GM12878 (cell line): Measurements from ENCODE around the gene SERPINE1. TPM values are rescaled to one million over a fixed set of nuclear protein-coding genes. Genes with fewer than 3 reads are reported as not detected.

ENCODE experiments used
- ATAC-seq: fragments of 200-7000 bp; cut with Tn5 transposase; 3 replicates; pipeline ENCODE4 v1.9.1; 2020; ENCODE audit warnings: mild to moderate bottlenecking, moderate library complexity
- BruUV-seq: library from RNA; stranded (reverse); fragments of 400-500 nt; replicated peaks from 2 replicates; lab custom pipeline; 2021; lab: Mats Ljungman, UMichigan
- CTCF ChIA-PET: fragments of 300-600 bp; sonication (Branson Sonifier 250); formaldehyde crosslinking; extraction: SDS; loops from one replicate; lab custom pipeline; 2021; ENCODE audit warnings: inconsistent platforms; lab: Yijun Ruan, JAX
- POLR2A ChIA-PET: fragments of 350-600 bp; formaldehyde crosslinking; extraction: SDS; loops from one replicate; lab custom pipeline; 2021; ENCODE audit warnings: inconsistent platforms; lab: Charles Lee
- RAD21 ChIA-PET: fragments of 300-600 bp; sonication (Branson Sonifier 250); formaldehyde crosslinking; loops from one replicate; lab custom pipeline; 2023; ENCODE audit warnings: antibody characterized with exemption; ENCODE audit not compliant: unreplicated experiment; lab: Charles Lee
- SMC1A ChIA-PET: fragments of 300-600 bp; sonication (Branson Sonifier 250); formaldehyde crosslinking; loops from one replicate; lab custom pipeline; 2023; ENCODE audit not compliant: unreplicated experiment, uncharacterized antibody; lab: Charles Lee
- DNase-seq: peaks from one replicate; pipeline ENCODE4 v3.0.0-alpha.2; 2011; ENCODE audit warnings: low read depth, low spot score
- FAIRE-seq: peaks from 3 replicates; lab custom pipeline; 2011; peaks lifted over from hg19 to GRCh38; lab: Jason Lieb, UNC
- H2AFZ ChIP-seq: 2 replicates; pipeline ENCODE4 v1.6.0; 2011; ENCODE audit warnings: low read depth, low read length, control low read depth; ENCODE audit not compliant: control insufficient read depth
- H3K27ac ChIP-seq: 2 replicates; pipeline ENCODE4 v1.5.1; 2011; ENCODE audit warnings: control low read depth; ENCODE audit not compliant: control insufficient read depth, insufficient read depth
- H3K27me3 ChIP-seq, 2 experiments: replicated peaks in 1 of 2; 2 replicates each; pipeline versions ENCODE4 v1.6.0 to v1.6.1; 2011; ENCODE audit warnings: low read length in 1 of 2; ENCODE audit not compliant: control insufficient read depth in 2 of 2, insufficient read depth in 2 of 2
- H3K36me3 ChIP-seq, 2 experiments: 2 replicates each; pipeline ENCODE4 v1.5.1; 2011; ENCODE audit warnings: low read length in 1 of 2; ENCODE audit not compliant: control insufficient read depth in 2 of 2, insufficient read depth in 2 of 2
- H3K4me1 ChIP-seq: 2 replicates; pipeline ENCODE4 v1.6.1; 2011; ENCODE audit warnings: mild to moderate bottlenecking, low read length, moderate library complexity, mixed read lengths; ENCODE audit not compliant: control insufficient read depth, insufficient read depth
- H3K4me2 ChIP-seq: 2 replicates; pipeline ENCODE4 v1.6.0; 2011; ENCODE audit warnings: control low read depth; ENCODE audit not compliant: control insufficient read depth, insufficient read depth
- H3K4me3 ChIP-seq: fragments of 200-600 bp; sonication (generic); 2 replicates; pipeline ENCODE4 v1.5.1; 2016
- H3K79me2 ChIP-seq: 2 replicates; pipeline ENCODE4 v1.6.0; 2011; ENCODE audit warnings: low read length; ENCODE audit not compliant: control insufficient read depth, insufficient read depth
- H3K9ac ChIP-seq: 2 replicates; pipeline ENCODE4 v1.8.0; 2011; ENCODE audit warnings: low read length, control low read depth, mixed read lengths; ENCODE audit not compliant: control insufficient read depth, insufficient read depth
- H3K9me3 ChIP-seq: replicated peaks from 3 replicates; pipeline ENCODE4 v1.5.1; 2011; ENCODE audit warnings: mild to moderate bottlenecking, low read length; ENCODE audit not compliant: control insufficient read depth, insufficient read depth
- H4K20me1 ChIP-seq: 2 replicates; pipeline ENCODE4 v1.6.0; 2011; ENCODE audit not compliant: control insufficient read depth, insufficient read depth
- BCL11A ChIP-seq: IDR thresholded peaks from 2 replicates; pipeline ENCODE4 v1.6.1; 2011; ENCODE audit warnings: low read depth, low read length
- EGR1 ChIP-seq, 2 experiments: IDR thresholded peaks; 1 replicate in 1 of 2; 2 replicates in 1 of 2; pipeline ENCODE4 v1.6.1; 2011 to 2012; ENCODE audit warnings: low read depth in 2 of 2, low read length in 2 of 2, borderline replicate concordance in 1 of 2, mild to moderate bottlenecking in 1 of 2, moderate library complexity in 1 of 2
- IRF4 ChIP-seq: IDR thresholded peaks from 2 replicates; pipeline ENCODE4 v1.6.1; 2011; ENCODE audit warnings: low read depth, low read length
- KAT2A ChIP-seq: conservative IDR thresholded peaks from 2 replicates; pipeline ENCODE4 v1.6.1; 2011; ENCODE audit warnings: low read depth, low read length; ENCODE audit not compliant: control insufficient read depth
- MAX ChIP-seq: IDR thresholded peaks from 2 replicates; pipeline ENCODE4 v1.6.1; 2012; ENCODE audit warnings: low read depth, low read length, improper control_type of control experiment
- MEF2A ChIP-seq: IDR thresholded peaks from 2 replicates; pipeline ENCODE4 v1.6.1; 2011; ENCODE audit warnings: low read depth, mild to moderate bottlenecking, low read length, moderate library complexity; ENCODE audit not compliant: insufficient read depth
- MXI1 ChIP-seq: fragments of 150-350 bp; IDR thresholded peaks from 2 replicates; pipeline ENCODE4 v1.6.1; 2011; ENCODE audit warnings: low read depth, mild to moderate bottlenecking, inconsistent platforms, low read length, improper control_type of control experiment
- NRF1 ChIP-seq: conservative IDR thresholded peaks from 2 replicates; pipeline ENCODE4 v1.6.1; 2011; ENCODE audit warnings: mild to moderate bottlenecking, low read depth, low read length, improper control_type of control experiment
- PAX8 ChIP-seq: fragments of 450-650 bp; IDR thresholded peaks from 2 replicates; pipeline ENCODE4 v1.6.1; 2017; ENCODE audit warnings: mild to moderate bottlenecking, moderate library complexity
- RAD21 ChIP-seq: IDR thresholded peaks from 2 replicates; pipeline ENCODE4 v1.6.1; 2011; ENCODE audit warnings: mild to moderate bottlenecking, low read depth, low read length, moderate library complexity; ENCODE audit not compliant: insufficient read depth
- RAD51 ChIP-seq: fragments of 450-650 bp; IDR thresholded peaks from 2 replicates; pipeline ENCODE4 v1.6.1; 2016; ENCODE audit warnings: moderate library complexity, mild to moderate bottlenecking, inconsistent platforms
- RELA ChIP-seq: fragments of 450-650 bp; IDR thresholded peaks from 2 replicates; pipeline ENCODE4 v1.8.0; 2014; ENCODE audit warnings: borderline replicate concordance; ENCODE audit not compliant: partially characterized antibody
- RELB ChIP-seq: fragments of 450-650 bp; IDR thresholded peaks from 2 replicates; pipeline ENCODE4 v1.6.1; 2017; ENCODE audit warnings: low read depth, mild to moderate bottlenecking, moderate library complexity
- SIN3A ChIP-seq: IDR thresholded peaks from 2 replicates; pipeline ENCODE4 v1.6.1; 2012; ENCODE audit warnings: low read depth, low read length, improper control_type of control experiment
- SMC3 ChIP-seq: IDR thresholded peaks from 2 replicates; pipeline ENCODE4 v1.6.1; 2011; ENCODE audit warnings: low read length, improper control_type of control experiment, borderline replicate concordance
- SPI1 ChIP-seq: IDR thresholded peaks from 2 replicates; pipeline ENCODE4 v1.6.1; 2011; ENCODE audit warnings: low read depth, mild to moderate bottlenecking, low read length, moderate library complexity, borderline replicate concordance; ENCODE audit not compliant: insufficient read depth
- USF1 ChIP-seq: IDR thresholded peaks from 2 replicates; pipeline ENCODE4 v1.6.1; 2011; ENCODE audit warnings: borderline replicate concordance, low read depth, mild to moderate bottlenecking, moderate library complexity, mixed read lengths, low read length; ENCODE audit not compliant: insufficient read depth; ENCODE audit errors: extremely low read length
- ZZZ3 ChIP-seq: IDR thresholded peaks from 2 replicates; pipeline ENCODE4 v1.6.1; 2011; ENCODE audit warnings: low read depth; ENCODE audit not compliant: control insufficient read depth, insufficient read length
- WGBS: methylation state at CpG from one replicate; pipeline ENCODE4 v1.1.6; 2016; ENCODE audit warnings: low lambda C conversion rate; ENCODE audit not compliant: insufficient replicate concordance, insufficient coverage; ENCODE audit errors: missing lambda C conversion rate; 5-methylcytosine and 5-hydroxymethylcytosine counted together
- in situ Hi-C: fragments of 300-500 bp; cut with MboI; formaldehyde crosslinking; loops from 9 replicates; pipeline ENCODE4 v1.14.3; 2018; ENCODE audit warnings: mixed read lengths
- intact Hi-C: fragments of 100-400 bp; cut with micrococcal nuclease; formaldehyde crosslinking; loops from one replicate; pipeline ENCODE4 v1.14.2; 2022; ENCODE audit not compliant: unreplicated experiment
- polyA plus RNA-seq, 11 experiments: library from polyadenylated mRNA; depleted of rRNA in 4 of 11; unstranded in 6 of 11; stranded (reverse) in 5 of 11; fragments of >200 nt; fragmentation: Nextera tagmentation in 4 of 11; fragmentation: Illumina TruSeq in 1 of 11; extraction: Ambion mirVana in 4 of 11; extraction: Trizol in 1 of 11; gene quantifications; 1 replicate in 1 of 11; 2 replicates in 10 of 11; pipeline versions ENCODE4 v1.2.1 to v1.2.3, GENCODE V29; 2011 to 2016; ENCODE audit warnings: inconsistent platforms in 2 of 11, missing spikeins in 2 of 11, low read depth in 1 of 11
- total RNA-seq, 4 experiments: library from RNA; depleted of rRNA in 3 of 4; stranded (reverse); fragments of >200 nt in 3 of 4; fragmentation: Illumina TruSeq in 1 of 4; extraction: Trizol in 1 of 4; gene quantifications; 2 replicates each; pipeline versions ENCODE4 v1.2.1 to v1.2.3, GENCODE V29; 2013 to 2021

Gene SERPINE1
- total and polyA plus RNA-seq, 10 of the 15 experiments (the other 5 are each of a cell fraction or from before 2014, with no cell fraction given) = 0.20 to 2.4 (median 0.44) TPM

GRCh38 chr7:101138213-101138870 lies 11.4 kb downstream of the SERPINE1 start (continued):
- no peak for TF ChIP-seq EGR1 (IDR thresholded peaks at IDR 0.05; ENCODE audit: borderline replicate concordance in 1 of 2, low read depth in 2 of 2, low read length in 2 of 2)
- TF ChIP-seq MAX = peak; percentile 43; the same call in 1 of the 2 replicates
- TF ChIP-seq IRF4 = no peak
- peak; percentile 75 for TF ChIP-seq USF1
- TF ChIP-seq PAX8 = no peak
- TF ChIP-seq NRF1 = no peak
- TF ChIP-seq, all 136 proteins: peak for 48

- no peak for DNase-seq
- intact Hi-C loops (no loop called here), in situ Hi-C loops (no loop called here)
- no peaks in the 10 kb centered on the region for H3K79me2 ChIP-seq
- no peak overlapping the region for H3K4me2 ChIP-seq
- ChIA-PET CTCF (interaction anchor here (1.0 to 12.4 kb wide), 11 partner anchors 15 to 251 kb away, joined by 3 to 248 read pairs (median 13); partner anchors contain the start of genes AP1S1, PLOD3, UFSP1 and ZNHIT1), SMC1A (interaction anchor here (0.7 to 6.6 kb wide), 8 partner anchors 16 to 81 kb away, joined by 3 to 71 read pairs (median 3); partner anchors contain the start of gene VGF), POLR2A (interaction anchor here (0.5 to 1.5 kb wide), 4 partner anchors 32 to 251 kb away, joined by 3 to 5 read pairs (median 4); partner anchors contain the start of gene UFSP1), RAD21 (interaction anchor here (1.3 to 5.4 kb wide), 5 partner anchors 17 to 251 kb away, joined by 4 to 134 read pairs (median 7); partner anchors contain the start of genes TRIM56 and UFSP1)
- H2AFZ ChIP-seq = no peak overlapping the region
- H4K20me1 ChIP-seq = no peaks in the 10 kb centered on the region
- no TSS peak for BruUV-seq
- TF ChIP-seq RELB = no peak
- TF ChIP-seq SIN3A = no peak
- TF ChIP-seq MXI1 = no peak
- TF ChIP-seq RAD51 = no peak
- TF ChIP-seq IRF4 = no peak
- TF ChIP-seq RAD21 = no peak
- no peak for TF ChIP-seq BCL11A
- no peak for TF ChIP-seq MEF2A
- TF ChIP-seq SPI1 = no peak
- TF ChIP-seq ZZZ3 = no peak
- TF ChIP-seq KAT2A = no peak
- no peak for TF ChIP-seq SMC3
- no peak for TF ChIP-seq RELA
- H3K9ac ChIP-seq = no peak overlapping the region
- no peak for ATAC-seq
- no peak for FAIRE-seq
- H3K27me3 ChIP-seq = no peaks in the 10 kb centered on the region; a peak in 2 of 4 replicates
- no peak overlapping the region for H3K4me3 ChIP-seq
- H3K9me3 ChIP-seq = no peaks in the 10 kb centered on the region
- H3K4me1 ChIP-seq = peaks cover 3% of the 10 kb centered on the region; the same call in 1 of the 2 replicates
- H3K36me3 ChIP-seq = no peaks in the 10 kb centered on the region
- WGBS = 3% methylated on average over 3 of the region's 3 CpGs
- H3K27ac ChIP-seq = no peak overlapping the region
Measured at GRCh38 chr7:101140339-101140699, 13.4 kb downstream of the SERPINE1 start.
